Upper lobe of left lung (tissue), 6 donors: ENCODE data around the gene HMGCS1. TPM values are rescaled to one million over a fixed set of nuclear protein-coding genes. Genes with fewer than 3 reads are reported as not detected.
A peak's percentile ranks its signal among the peaks of the same experiment; 100 is the strongest.

Source experiments
- ATAC-seq, 2 donors: fragments of 200-7000 bp; cut with Tn5 transposase; one replicate each; pipeline ENCODE4 v1.9.1; 2022; ENCODE audit warnings: mild to moderate bottlenecking in 2 of 2, moderate library complexity in 2 of 2; ENCODE audit not compliant: low FRiP score in 2 of 2
- DNase-seq, 2 donors: peaks; one replicate each; pipeline ENCODE4 v3.0.0-alpha.2; 2019 to 2020
- H3K27ac ChIP-seq, 4 donors: fragments of 200-600 bp; sonication (generic); one replicate each; pipeline ENCODE4 v1.5.1; 2016 to 2019
- H3K27me3 ChIP-seq, 4 donors: fragments of 200-600 bp; sonication (generic); one replicate each; pipeline ENCODE4 v1.5.1; 2017 to 2019
- H3K36me3 ChIP-seq, 4 donors: fragments of 200-600 bp; sonication (generic); one replicate each; pipeline ENCODE4 v1.5.1; 2016 to 2019
- H3K4me1 ChIP-seq, 4 donors: fragments of 200-600 bp; sonication (generic); one replicate each; pipeline ENCODE4 v1.5.1; 2018 to 2019
- H3K4me3 ChIP-seq, 4 donors: fragments of 200-600 bp; sonication (generic); one replicate each; pipeline ENCODE4 v1.5.1; 2017 to 2019; ENCODE audit warnings: mild to moderate bottlenecking in 2 of 4, moderate library complexity in 1 of 4
- H3K9me3 ChIP-seq, 4 donors: fragments of 200-600 bp; sonication (generic); one replicate each; pipeline ENCODE4 v1.5.1; 2018 to 2019
- CTCF ChIP-seq, 6 experiments: fragments of 450-650 bp in 4 of 6; fragments of 200-600 bp in 2 of 6; sonication (generic) in 2 of 6; IDR thresholded peaks; one replicate each; pipeline ENCODE4 v1.5.1; 2016 to 2019; ENCODE audit warnings: antibody characterized with exemption in 6 of 6
- EP300 ChIP-seq, 4 donors: sonication (generic); formaldehyde crosslinking; IDR thresholded peaks; one replicate each; pipeline ENCODE4 v1.5.1; 2017; ENCODE audit warnings: antibody characterized with exemption in 4 of 4, control low read depth in 2 of 4
- POLR2A ChIP-seq, 4 donors: fragments of 450-650 bp; IDR thresholded peaks; one replicate each; pipeline ENCODE4 v1.5.1; 2016 to 2017; ENCODE audit warnings: antibody characterized with exemption in 4 of 4, mild to moderate bottlenecking in 2 of 4
- POLR2AphosphoS5 ChIP-seq, 2 donors: sonication (generic); formaldehyde crosslinking; IDR thresholded peaks; one replicate each; pipeline ENCODE4 v1.5.1; 2017; ENCODE audit warnings: antibody characterized with exemption in 2 of 2
- whole genome bisulfite sequencing, 2 donors: methylation state at CpG; one replicate each; pipeline ENCODE4 v1.1.5; 2017 to 2018; 5-methylcytosine and 5-hydroxymethylcytosine counted together
- total RNA-seq, 6 donors: library from RNA; depleted of rRNA in 4 of 6; stranded (reverse); fragments of >200 nt in 4 of 6; gene quantifications; one replicate each; pipeline versions ENCODE4 v1.1.0 to v1.2.1, GENCODE V29; 2016 to 2021
- donor health status: DM: no; HTN: no; CAD: no; lungs with moderate emphysema.
- donor health status: DM: no; HTN: yes; CAD: no; lungs with severe emphysema.

HMGCS1 gene
- total RNA-seq, 6 donors from 2014 or later, result 47.1 to 174 (median 107) TPM

GRCh38 chr5:43348861-43349363 is 35.7 kb upstream of the HMGCS1 start:
- Histone ChIP-seq H3K4me1 (no peaks in the 10 kb centered on the region), H3K4me3 (no peak overlapping the region), H3K27ac (no peak overlapping the region), H3K9me3 (no peaks in the 10 kb centered on the region), H3K36me3 (no peaks in the 10 kb centered on the region), H3K27me3 (no peaks in the 10 kb centered on the region)
- DNase-seq, result no peak
- 82 to 100% methylated on average over 1 of the region's 1 CpG for WGBS, 2 donors
- TF ChIP-seq CTCF (IDR thresholded peaks at IDR 0.05) (no peak), POLR2A (IDR thresholded peaks at IDR 0.05) (no peak), EP300 (IDR thresholded peaks at IDR 0.05) (no peak), POLR2AphosphoS5 (IDR thresholded peaks at IDR 0.05) (no peak)
- ATAC-seq, result no peak

GRCh38 chr5:43348207-43348606 is 35.0 kb upstream of the HMGCS1 start:
- no peaks in the 10 kb centered on the region for H3K27me3 ChIP-seq
- no peaks in the 10 kb centered on the region for H3K9me3 ChIP-seq
- no peak overlapping the region for H3K27ac ChIP-seq
- TF ChIP-seq EP300 (IDR thresholded peaks at IDR 0.05) (no peak), POLR2AphosphoS5 (IDR thresholded peaks at IDR 0.05) (no peak), CTCF (IDR thresholded peaks at IDR 0.05) (no peak), POLR2A (IDR thresholded peaks at IDR 0.05) (no peak)
- 65 to 74% methylated on average over 4 of the region's 4 CpGs for WGBS, 2 donors
- H3K4me1 ChIP-seq, result no peaks in the 10 kb centered on the region
- ATAC-seq, result no peak
- DNase-seq, result no peak
- no peaks in the 10 kb centered on the region for H3K36me3 ChIP-seq
- H3K4me3 ChIP-seq, result no peak overlapping the region

- Histone ChIP-seq H3K4me3 (no peak overlapping the region), H3K4me1 (no peaks in the 10 kb centered on the region), H3K27ac (no peak overlapping the region), H3K36me3 (no peaks in the 10 kb centered on the region), H3K9me3 (peaks cover 0 to 25% (median 12%) of the 10 kb centered on the region in 4 donors), H3K27me3 (no peaks in the 10 kb centered on the region)
- ATAC-seq, result peak in 1 of 2 donors; percentile 40
- TF ChIP-seq EP300 (IDR thresholded peaks at IDR 0.05) (no peak), CTCF (IDR thresholded peaks at IDR 0.05) (no peak), POLR2AphosphoS5 (IDR thresholded peaks at IDR 0.05) (no peak), POLR2A (IDR thresholded peaks at IDR 0.05) (no peak)
- 38 to 57% methylated on average over 1 of the region's 1 CpG for WGBS, 2 donors
- no peak for DNase-seq
Measured at GRCh38 chr5:43338862-43339261, 25.6 kb upstream of the HMGCS1 start.

- Histone ChIP-seq H3K9me3 (peaks cover 0 to 23% (median 11%) of the 10 kb centered on the region in 4 donors), H3K36me3 (no peaks in the 10 kb centered on the region), H3K4me3 (no peak overlapping the region), H3K27ac (no peak overlapping the region), H3K27me3 (no peaks in the 10 kb centered on the region), H3K4me1 (no peaks in the 10 kb centered on the region)
- ATAC-seq (no peak), DNase-seq (no peak)
- no peak for TF ChIP-seq POLR2AphosphoS5 (IDR thresholded peaks at IDR 0.05)
- TF ChIP-seq CTCF (IDR thresholded peaks at IDR 0.05), result no peak
- TF ChIP-seq POLR2A (IDR thresholded peaks at IDR 0.05), result no peak
- no peak for TF ChIP-seq EP300 (IDR thresholded peaks at IDR 0.05)
- WGBS, 2 donors, result 89 to 91% methylated on average over 2 of the region's 2 CpGs
Measured at GRCh38 chr5:43336159-43336558, 22.9 kb upstream of the HMGCS1 start.

- no peaks in the 10 kb centered on the region for H3K27me3 ChIP-seq
Measured at GRCh38 chr5:43335681-43336080, 22.5 kb upstream of the HMGCS1 start.

More at GRCh38 chr5:43335681-43336080, 22.5 kb upstream of the HMGCS1 start:
- H3K27ac ChIP-seq, result no peak overlapping the region
- H3K4me1 ChIP-seq, result no peaks in the 10 kb centered on the region
- no peak for ATAC-seq
- WGBS, 2 donors, result 67 to 91% methylated on average over 4 of the region's 4 CpGs
- H3K36me3 ChIP-seq, result no peaks in the 10 kb centered on the region
- no peak overlapping the region for H3K4me3 ChIP-seq
- DNase-seq, result no peak
- TF ChIP-seq POLR2A (IDR thresholded peaks at IDR 0.05) (no peak), POLR2AphosphoS5 (IDR thresholded peaks at IDR 0.05) (no peak), CTCF (IDR thresholded peaks at IDR 0.05) (no peak), EP300 (IDR thresholded peaks at IDR 0.05) (no peak)
- peaks cover 0 to 18% (median 9%) of the 10 kb centered on the region in 4 donors for H3K9me3 ChIP-seq
